Mucosa of gallbladder (tissue), 1 donor: ENCODE data around the gene CBFA2T3. TPM values are rescaled to one million over a fixed set of nuclear protein-coding genes. Genes with fewer than 3 reads are reported as not detected.
"Not testable (repeated sequence)": the region's sequence is repeated elsewhere in the genome, so short reads cannot be mapped to it uniquely, and the experiment has no call there.

ENCODE experiments used
- DNase-seq: peaks from one replicate; pipeline ENCODE4 v3.0.0-alpha.2; 2020; ENCODE audit warnings: low spot score
- total RNA-seq: library from RNA; stranded (reverse); gene quantifications from one replicate; pipeline ENCODE4 v1.2.1, GENCODE V29; 2021
- donor health status: DM: no; HTN: no; CAD: no.

The CBFA2T3 gene
- total RNA-seq, 1 donor from 2014 or later: 5.2 TPM

GRCh38 chr16:89013111-89013510 lies 36.1 kb upstream of the CBFA2T3 start:
- no peak for DNase-seq

DNA sequence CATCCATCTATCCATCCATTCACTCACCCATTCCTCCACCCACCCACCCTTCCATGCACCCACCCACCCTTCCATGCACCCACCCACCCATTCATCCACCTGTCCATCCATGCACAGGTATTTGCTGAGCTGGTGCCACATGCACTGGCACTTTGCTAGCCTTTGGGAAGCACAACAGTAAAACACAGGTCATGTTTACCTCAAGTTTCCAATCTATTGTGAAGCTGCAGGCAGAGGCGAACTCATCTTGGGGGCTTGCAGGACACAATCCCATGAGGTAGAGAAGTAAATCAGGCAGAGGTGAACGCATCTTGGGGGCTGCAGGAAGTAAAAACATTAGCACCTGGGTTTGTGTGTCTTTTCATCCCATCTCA lies 35.6 kb upstream of the CBFA2T3 start:
- DNase-seq: no peak

DNA sequence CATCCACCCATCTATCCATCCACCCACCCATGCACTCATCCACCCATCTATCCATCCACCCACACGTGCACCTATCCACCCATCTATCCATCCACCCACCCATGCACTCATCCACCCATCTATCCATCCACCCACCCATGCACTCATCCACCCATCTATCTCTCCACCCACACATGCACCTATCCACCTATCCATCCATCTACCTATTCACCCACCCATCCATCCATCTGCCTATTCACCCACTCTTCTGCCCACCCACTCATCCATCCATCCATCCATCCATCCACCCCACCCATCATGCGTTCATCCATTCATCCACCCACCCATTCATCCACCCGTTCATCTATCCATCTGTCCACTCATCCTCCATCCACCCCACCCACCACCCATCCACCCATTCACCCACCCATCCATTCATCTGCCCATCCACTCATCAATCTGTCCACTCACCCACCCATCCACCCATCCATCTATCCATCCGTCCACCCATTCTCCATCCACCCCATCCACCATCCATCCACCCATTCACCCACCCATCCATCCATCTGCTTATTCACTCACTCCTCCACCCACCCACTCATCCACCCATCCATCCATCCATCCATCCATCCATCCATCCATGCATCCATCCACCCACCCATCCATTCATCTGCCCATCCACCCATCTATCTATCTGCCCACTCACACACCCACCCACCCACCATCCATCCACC lies 35.1 kb upstream of the CBFA2T3 start:
- no peak for DNase-seq

GRCh38 chr16:89010210-89010925 lies 33.4 kb upstream of the CBFA2T3 start:
- DNase-seq: no peak

DNA sequence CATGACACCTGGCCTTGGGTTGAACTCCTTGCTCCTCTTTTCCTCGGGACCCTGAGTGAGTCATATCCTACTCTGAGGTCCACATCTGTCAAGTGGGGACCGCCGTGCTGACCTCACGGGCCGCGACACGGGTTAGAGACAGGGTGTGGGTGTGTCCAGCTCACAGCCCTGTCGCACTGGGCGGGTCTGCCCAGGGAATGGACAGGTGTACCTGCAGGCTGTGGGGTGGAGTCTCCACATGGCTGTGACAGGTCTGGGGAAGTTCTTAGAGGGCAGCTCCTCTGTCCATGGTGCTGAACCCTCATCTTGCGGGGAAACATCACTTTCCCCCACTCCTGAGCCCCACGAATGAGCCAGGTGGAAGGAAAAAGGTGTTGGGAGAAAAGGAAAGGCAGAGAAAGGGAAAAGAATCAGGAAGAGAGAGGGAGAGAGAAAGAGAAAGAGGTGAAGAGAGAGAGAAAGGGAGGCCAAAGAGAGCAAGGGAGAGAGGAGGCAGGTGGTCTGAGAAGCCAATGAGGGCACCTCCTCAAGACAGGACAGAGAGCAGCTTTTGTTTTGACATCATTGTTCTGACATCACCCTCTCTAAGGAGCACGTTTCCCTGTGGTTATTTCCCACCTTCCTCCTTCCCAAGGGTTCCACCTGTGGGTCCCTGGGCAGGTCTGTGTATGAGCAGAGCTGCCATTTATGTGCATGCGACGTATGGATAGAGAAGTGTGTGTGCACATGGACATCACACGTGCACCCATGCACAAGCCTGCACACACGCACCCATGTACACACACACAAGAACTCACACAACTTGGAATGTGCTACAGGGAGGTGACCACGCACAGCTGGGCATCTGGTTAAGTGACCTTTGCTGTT lies 32.6 kb upstream of the CBFA2T3 start:
- peak; percentile 27 for DNase-seq

DNA sequence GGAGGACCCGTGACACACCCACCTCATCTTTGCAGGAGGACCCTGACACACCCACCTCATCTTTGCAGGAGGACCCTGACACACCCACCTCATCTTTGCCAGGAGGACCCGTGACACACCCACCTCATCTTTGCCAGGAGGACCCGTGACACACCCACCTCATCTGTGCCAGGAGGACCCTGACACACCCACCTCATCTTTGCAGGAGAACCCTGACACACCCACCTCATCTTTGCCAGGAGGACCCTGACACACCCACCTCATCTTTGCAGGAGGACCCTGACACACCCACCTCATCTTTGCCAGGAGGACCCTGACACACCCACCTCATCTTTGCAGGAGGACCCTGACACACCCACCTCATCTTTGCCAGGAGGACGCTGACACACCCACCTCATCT lies 31.8 kb upstream of the CBFA2T3 start:
- DNase-seq: not testable (repeated sequence)

DNA sequence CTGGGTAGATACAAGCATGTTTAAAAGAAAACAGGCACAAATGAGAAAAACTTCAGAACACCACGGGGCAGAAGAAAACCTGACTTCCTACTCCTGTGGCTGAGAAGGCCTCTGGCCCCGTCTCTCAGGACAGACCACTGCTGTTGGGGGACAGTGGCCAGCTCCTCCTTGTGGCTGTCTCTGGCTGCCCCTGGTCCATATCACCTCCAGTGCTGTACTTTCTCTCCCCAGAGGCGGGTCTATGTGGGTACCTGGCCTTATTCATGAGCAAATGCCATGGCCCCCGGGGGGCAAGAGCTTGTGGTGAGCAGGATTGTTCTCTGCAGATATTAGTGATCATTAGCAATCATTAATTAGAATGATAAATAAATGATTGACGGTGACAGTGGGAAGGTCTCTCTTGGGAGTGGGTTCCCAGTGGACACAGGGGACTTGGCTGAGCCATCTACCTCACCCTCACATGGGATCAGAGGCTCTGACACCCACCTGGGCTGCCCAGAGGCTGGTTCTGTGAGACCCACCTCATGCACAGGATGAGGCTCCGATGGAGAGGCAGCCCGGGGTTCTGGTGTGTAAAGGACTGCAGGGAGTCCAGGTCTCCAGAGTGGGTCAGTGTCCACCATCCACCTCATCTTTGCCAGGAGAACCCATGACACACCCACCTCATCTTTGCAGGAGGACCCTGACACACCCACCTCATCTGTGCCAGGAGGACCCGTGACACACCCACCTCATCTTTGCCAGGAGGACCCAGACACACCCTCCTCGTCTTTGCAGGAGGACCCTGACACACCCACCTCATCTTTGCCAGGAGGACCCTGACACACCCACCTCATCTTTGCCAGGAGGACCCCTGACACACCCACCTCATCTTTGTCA lies 30.6 kb upstream of the CBFA2T3 start:
- DNase-seq: no peak

DNA sequence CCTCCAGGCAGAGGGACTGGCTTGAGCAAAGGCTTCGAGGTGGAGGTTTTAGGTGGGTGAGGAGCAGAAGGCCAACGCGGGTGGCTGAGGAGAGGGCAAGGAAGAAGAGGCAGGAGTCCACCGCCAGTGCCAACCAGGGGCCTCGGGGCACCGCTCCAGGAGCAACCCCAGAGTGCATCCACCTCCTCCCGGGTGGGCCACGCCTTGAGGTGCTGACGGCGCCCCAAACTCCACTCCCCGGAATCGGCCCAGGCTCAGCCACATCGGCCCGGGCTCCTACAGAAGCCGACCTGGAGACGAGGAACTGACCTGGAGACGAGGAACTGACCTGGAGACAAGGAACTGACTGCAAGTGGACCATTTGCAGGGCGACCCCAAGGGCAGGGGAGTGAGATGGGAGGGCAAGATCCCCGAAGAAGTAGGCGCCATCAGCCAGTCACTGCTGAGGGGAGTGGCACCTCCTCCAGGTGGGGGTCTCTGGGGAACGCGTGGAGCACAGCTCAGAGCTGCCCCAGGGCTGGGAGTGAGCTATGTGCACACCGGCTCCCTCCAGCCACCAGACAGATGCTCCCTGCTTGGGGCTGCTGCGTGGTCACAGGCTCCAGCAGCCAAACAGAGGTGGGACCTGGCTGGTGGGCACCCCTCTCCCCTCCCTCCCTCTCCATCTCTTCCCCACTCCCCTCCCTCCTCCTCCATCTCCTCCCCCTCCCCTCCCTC lies 29.2 kb upstream of the CBFA2T3 start:
- no peak for DNase-seq

DNA sequence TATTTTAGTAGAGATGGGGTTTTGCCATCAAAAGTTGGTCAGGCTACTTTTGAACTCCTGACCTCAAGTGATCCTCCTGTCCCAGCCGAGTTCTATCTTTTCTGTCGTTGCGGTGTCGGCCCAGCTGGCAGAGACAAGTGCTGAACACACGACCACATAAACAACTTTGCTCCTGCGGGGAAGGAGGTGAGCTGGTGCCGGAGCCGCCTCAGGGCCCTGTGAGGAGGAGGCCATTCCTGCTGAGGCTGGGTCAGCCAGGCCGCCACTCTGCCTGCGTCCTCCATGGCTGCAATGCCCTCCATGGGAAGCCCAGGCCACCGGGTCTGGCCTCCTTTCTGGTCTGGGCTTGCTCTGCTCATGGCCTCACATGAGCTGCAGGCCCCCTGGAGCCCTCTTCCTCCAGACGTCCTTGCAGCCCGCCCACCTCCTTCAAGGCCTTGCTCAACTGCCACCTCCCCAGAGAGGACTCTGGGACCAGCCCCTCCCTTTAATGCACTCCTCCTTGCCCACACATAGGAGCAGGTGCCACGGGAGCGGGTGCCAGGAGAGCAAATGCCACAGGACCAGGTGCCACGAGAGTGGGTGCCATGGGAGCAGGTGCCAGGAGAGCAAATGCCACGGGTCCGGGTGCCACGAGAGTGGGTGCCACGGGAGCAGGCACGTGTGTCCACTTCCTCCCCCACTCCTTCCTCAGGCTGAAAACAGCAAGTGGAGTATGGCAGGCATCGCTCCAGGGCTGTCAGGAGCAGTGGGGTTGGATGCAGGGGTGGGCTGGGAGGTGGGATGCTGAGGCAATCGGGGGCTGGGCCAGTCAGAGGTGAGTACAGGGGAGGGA lies 28.4 kb upstream of the CBFA2T3 start:
- no peak for DNase-seq

DNA sequence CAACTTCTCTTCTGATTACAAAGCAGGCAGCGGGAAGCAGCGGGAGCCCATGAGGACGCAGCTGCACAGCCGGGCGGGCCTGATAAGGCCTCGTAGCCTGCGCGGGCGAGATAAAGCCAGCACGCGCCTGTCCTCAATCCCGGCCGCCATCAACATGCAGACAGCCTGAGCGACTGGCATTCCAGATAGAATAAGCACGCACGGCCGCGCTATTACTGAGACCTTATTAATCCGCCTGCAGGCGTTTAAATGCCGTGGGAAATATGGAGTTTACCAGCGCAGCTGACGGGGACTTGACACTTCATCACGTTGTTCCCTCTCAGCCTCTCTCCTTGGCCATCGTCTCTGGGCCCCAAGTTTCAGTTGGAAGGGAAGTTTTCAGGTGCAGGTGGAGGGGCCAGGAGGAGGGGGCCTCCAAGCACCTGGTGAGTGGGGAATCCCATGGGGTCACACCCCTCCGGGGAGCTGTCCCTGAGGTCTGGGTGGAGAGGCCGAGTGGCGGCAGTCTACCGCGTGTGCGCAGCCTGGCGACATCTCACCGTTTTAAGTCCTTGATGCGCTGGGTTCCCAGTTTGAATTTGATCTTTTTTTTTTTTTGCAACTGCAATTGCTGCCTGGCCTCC lies 27.3 kb upstream of the CBFA2T3 start:
- peak; percentile 40 for DNase-seq

GRCh38 chr16:89003831-89004208 lies 26.8 kb upstream of the CBFA2T3 start:
- DNase-seq: no peak

DNA sequence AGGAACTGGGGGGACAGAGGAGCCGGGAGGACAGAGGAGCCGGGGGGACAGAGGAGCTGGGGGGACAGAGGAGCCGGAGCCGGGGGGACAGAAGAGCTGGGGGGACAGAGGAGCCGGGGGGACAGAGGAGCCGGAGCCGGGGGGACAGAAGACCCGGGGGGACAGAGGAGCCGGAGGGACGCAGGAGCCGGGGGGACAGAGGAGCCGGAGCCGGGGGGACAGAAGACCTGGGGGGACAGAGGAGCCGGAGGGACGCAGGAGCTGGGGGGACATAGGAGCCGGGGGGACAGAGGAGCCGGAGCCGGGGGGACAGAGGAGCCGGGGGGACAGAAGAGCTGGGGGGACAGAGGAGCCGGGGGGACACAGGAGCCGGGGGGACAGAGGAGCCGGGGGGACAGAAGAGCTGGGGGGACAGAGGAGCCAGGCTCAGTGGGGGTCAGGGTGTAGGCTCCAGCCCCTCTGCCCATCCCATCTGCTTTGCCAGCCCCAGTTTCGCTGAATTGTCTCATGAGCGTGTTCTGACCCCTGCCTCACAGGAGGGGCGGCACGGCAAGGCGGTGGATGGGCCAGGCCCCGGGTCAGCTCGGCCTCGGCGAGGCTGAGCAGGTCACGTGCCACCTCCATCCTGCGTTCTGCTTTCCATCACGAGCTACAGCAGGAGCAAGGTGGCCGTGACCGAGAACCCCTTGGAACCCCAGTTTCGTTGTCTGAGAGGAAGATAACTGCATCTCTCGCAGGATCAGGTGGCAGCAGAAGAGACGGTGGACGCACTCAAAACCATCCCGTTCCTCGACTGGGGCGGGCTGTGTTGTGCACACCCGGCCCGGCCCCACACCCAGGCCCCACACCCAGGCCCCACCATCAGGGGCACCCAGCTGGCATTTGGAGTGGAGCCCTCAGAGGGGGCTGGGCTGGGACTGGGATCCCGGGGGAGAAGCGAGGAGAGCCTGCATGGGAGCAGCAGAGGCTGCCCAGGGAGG lies 26.1 kb upstream of the CBFA2T3 start:
- DNase-seq: no peak

DNA sequence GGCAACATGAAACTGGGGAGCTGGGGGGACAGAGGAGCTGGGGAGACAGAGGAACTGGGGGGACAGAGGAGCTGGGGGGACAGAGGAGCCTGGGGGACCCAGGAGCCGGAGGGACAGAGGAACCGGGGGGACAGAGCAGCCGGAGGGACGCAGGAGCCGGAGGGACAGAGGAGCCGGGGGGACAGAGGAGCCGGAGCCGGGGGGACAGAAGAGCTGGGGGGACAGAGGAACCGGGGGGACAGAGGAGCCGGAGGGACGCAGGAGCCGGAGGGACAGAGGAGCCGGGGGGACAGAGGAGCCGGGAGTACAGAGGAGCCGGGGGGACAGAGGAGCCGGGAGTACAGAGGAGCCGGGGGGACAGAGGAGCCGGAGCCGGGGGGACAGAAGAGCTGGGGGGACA lies 25.1 kb upstream of the CBFA2T3 start:
- not testable (repeated sequence) for DNase-seq

GRCh38 chr16:89001117-89002027 lies 24.4 kb upstream of the CBFA2T3 start:
- DNase-seq: no peak

DNA sequence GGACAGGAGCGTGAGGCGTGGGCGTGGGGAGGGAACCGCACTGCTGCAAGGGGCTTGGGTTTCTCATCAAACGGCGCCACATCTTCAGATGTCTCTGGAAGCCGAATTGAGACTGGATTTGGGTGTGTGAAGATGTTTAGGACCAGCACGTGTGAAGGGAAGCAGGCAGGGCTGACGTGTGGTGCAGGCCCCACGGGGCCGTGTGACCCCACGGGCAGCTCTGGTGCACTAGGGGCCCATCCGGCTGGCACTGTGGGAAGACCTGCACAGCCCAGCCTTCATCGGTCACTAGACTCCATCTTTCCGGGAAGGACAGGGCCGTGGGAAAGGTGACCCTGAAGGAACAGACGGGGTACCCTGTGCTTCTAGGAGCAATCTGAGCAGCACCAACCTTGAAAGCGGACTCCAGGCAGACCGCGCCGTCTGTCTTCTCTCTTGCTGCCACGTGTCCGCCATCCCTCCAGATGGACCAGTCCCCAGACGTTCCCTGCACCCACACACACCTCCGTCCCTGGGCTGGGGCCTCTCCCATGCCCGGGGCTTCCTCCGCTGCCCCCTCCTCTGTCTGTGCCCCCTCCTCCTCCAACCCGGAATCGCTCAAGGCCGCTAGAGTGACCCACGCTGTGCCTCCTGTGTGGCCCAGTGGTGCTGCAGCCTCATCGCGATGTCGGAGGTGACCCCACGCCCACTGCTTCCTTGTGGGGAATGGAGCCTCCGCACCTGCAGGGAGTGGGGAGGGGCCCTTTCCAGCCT lies 23.4 kb upstream of the CBFA2T3 start:
- DNase-seq: no peak

GRCh38 chr16:88999457-89000206 lies 22.6 kb upstream of the CBFA2T3 start:
- no peak for DNase-seq
